Measurements from ENCODE around the gene VPS13D. TPM values are rescaled to one million over a fixed set of nuclear protein-coding genes. Genes with fewer than 3 reads are reported as not detected.

The VPS13D gene
- total and polyA plus RNA-seq, 2 of the 4 experiments (the other 2 are of a cell fraction) = 9.0 to 16.3 TPM

DNA sequence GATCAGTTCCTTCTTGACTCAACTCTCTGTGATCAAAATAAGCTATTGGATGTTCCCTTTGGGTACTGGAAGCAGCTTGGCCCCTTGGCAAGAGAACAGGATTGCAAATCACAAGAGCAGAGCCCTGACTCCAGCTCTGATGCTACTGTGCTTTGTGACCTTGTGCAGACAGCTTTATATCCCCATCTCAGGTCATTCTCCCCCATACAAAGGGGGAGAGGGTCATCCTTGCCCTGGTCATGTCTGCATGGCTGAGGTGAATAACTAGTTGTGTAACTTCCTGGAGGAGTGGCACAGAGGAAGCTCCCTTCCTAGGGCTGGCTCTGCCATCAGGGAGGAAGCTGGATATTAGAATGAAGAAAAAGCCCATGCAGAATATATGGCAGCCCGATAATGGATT is 245.3 kb downstream of the VPS13D start (continued):
- TF ChIP-seq, protein P1, sequence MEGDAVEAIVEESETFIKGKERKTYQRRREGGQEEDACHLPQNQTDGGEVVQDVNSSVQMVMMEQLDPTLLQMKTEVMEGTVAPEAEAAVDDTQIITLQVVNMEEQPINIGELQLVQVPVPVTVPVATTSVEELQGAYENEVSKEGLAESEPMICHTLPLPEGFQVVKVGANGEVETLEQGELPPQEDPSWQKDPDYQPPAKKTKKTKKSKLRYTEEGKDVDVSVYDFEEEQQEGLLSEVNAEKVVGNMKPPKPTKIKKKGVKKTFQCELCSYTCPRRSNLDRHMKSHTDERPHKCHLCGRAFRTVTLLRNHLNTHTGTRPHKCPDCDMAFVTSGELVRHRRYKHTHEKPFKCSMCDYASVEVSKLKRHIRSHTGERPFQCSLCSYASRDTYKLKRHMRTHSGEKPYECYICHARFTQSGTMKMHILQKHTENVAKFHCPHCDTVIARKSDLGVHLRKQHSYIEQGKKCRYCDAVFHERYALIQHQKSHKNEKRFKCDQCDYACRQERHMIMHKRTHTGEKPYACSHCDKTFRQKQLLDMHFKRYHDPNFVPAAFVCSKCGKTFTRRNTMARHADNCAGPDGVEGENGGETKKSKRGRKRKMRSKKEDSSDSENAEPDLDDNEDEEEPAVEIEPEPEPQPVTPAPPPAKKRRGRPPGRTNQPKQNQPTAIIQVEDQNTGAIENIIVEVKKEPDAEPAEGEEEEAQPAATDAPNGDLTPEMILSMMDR (conservative IDR thresholded peaks at IDR 0.05; ENCODE audit: low read depth, low read length) = no peak
- no peak for TF ChIP-seq MAFK (IDR thresholded peaks at IDR 0.05; ENCODE audit: low read depth, low read length)
- no peak for TF ChIP-seq RAD21 (IDR thresholded peaks at IDR 0.05; ENCODE audit: low read length)

DNA sequence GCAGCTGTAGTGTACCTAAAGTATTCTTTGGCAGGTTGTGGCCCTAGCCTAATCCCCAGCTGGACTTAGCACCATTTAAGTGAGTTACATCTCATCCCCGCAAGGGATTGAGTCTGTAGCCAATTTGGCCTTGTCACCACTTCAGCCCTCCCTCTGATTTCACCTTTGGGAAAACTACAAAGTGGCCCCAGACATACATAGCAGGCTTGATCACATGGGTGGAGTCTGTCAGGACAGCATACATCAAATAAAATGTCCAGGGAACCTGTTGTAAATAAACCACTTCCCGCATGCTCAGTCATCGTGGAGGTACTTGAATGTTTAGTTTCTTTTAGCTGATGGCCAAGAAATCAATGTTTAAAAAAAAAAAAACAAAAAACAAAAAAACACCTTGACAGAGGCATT is 245.7 kb downstream of the VPS13D start:
- no peak overlapping the region for H2BK20ac ChIP-seq (ENCODE audit: low read depth, low read length)
- H2BK120ac ChIP-seq (ENCODE audit: low read depth, low read length) = peak overlapping the region; percentile 28; the same call in 1 of the 2 replicates
- no peak overlapping the region for H2BK5ac ChIP-seq (ENCODE audit: low read depth, low read length, poor library complexity, severe bottlenecking)
- no TSS peak for BruUV-seq (replicated peaks)
- H3K36me3 ChIP-seq (ENCODE audit: control insufficient read depth, insufficient read depth, low read length) = no peaks in the 10 kb centered on the region; the same call in 1 of the 2 replicates
- POLR2A ChIA-PET (ENCODE audit: unreplicated experiment) = no interaction called here
- H3K9ac ChIP-seq (ENCODE audit: low read depth, low read length) = no peak overlapping the region
- H3K4ac ChIP-seq (ENCODE audit: low read depth, low read length) = peak overlapping the region; percentile 47
- peaks cover 23% of the 10 kb centered on the region for H3K9me1 ChIP-seq (ENCODE audit: insufficient read depth, low read length)
- H3K27ac ChIP-seq (ENCODE audit: insufficient read depth, low read length) = no peak overlapping the region
- H3K79me1 ChIP-seq (ENCODE audit: low read depth in 1 of 2, low read length in 2 of 2) = peaks cover 13 to 20% of the 10 kb centered on the region in 2 experiments; a peak in 3 of 4 replicates
- peak overlapping the region; percentile 38; the same call in 1 of the 2 replicates for H3K14ac ChIP-seq (replicated peaks; ENCODE audit: low read depth, low read length)
- H4K20me1 ChIP-seq (ENCODE audit: insufficient read depth, low read length) = no peaks in the 10 kb centered on the region
- in situ Hi-C loops (cut with MboI; ENCODE audit: low sequenced_read_pairs) (no loop called here), dilution Hi-C loops (cut with HindIII; ENCODE audit: low sequenced_read_pairs, unreplicated experiment) (no loop called here), intact Hi-C loops (cut with micrococcal nuclease) (no loop called here)
- H2AK5ac ChIP-seq (ENCODE audit: low read depth, low read length) = no peak overlapping the region
- H3K23ac ChIP-seq (ENCODE audit: low read depth, low read length) = 0 out of 2 replicates have a peak overlapping the region, but pooled peaks have one; percentile 19
- TF ChIP-seq, protein P2, sequence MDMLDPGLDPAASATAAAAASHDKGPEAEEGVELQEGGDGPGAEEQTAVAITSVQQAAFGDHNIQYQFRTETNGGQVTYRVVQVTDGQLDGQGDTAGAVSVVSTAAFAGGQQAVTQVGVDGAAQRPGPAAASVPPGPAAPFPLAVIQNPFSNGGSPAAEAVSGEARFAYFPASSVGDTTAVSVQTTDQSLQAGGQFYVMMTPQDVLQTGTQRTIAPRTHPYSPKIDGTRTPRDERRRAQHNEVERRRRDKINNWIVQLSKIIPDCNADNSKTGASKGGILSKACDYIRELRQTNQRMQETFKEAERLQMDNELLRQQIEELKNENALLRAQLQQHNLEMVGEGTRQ (IDR thresholded peaks at IDR 0.05; ENCODE audit: low read depth, low read length) = no peak
- TF ChIP-seq, protein P1 (conservative IDR thresholded peaks at IDR 0.05; ENCODE audit: low read depth, low read length) = no peak
- TF ChIP-seq RCOR1 (IDR thresholded peaks at IDR 0.05; ENCODE audit: insufficient replicate concordance, low read length) = no peak
- TF ChIP-seq POLR2A (IDR thresholded peaks at IDR 0.05; ENCODE audit: low read depth, low read length) = no peak
- TF ChIP-seq CEBPB (IDR thresholded peaks at IDR 0.05; ENCODE audit: low read depth, low read length) = no peak
- no peak for TF ChIP-seq MAZ (IDR thresholded peaks at IDR 0.05; ENCODE audit: borderline replicate concordance, low read depth, low read length)
- H4K5ac ChIP-seq (ENCODE audit: low read depth, low read length) = peak overlapping the region; percentile 45; the same call in 1 of the 2 replicates
- no peak overlapping the region for H2AK9ac ChIP-seq (replicated peaks; ENCODE audit: low read depth, low read length, poor library complexity)
- no CpG with 5 or more reads among the region's 3 CpGs for WGBS, 2 experiments (ENCODE audit: extremely low coverage in 2 of 2, insufficient read length in 1 of 2)
- no peaks in the 10 kb centered on the region for H3K27me3 ChIP-seq (ENCODE audit: control insufficient read depth, insufficient read depth, low read length)
- no peak overlapping the region; the same call in 1 of the 2 replicates for H4K91ac ChIP-seq (ENCODE audit: insufficient read depth, low read depth, low read length)
- CTCF ChIA-PET = interaction anchor here (0.7 kb wide), 1 partner anchor 121 kb away, joined by 3 read pairs; no protein-coding TSS in a partner anchor
- H2AFZ ChIP-seq (replicated peaks; ENCODE audit: low read length, poor library complexity) = no peak overlapping the region
- no peaks in the 10 kb centered on the region for H3K9me3 ChIP-seq (ENCODE audit: control insufficient read depth, insufficient read depth, low read length)
- no peak overlapping the region; the same call in 1 of the 3 replicates for H2BK15ac ChIP-seq (ENCODE audit: low read depth, low read length)
- no peak overlapping the region for H3K56ac ChIP-seq (ENCODE audit: extremely low read depth, insufficient read depth, low read length)
- no peak overlapping the region for H3K4me2 ChIP-seq (ENCODE audit: low read depth, low read length)
- ATAC-seq (ENCODE audit: low read depth) (no peak), DNase-seq (no peak)
- peak overlapping the region; percentile 38 for H3K18ac ChIP-seq (ENCODE audit: low read depth, low read length)
- H3K4me1 ChIP-seq (ENCODE audit: control insufficient read depth, insufficient read depth, low read length) = peaks cover 36% of the 10 kb centered on the region
- no peak overlapping the region for H4K8ac ChIP-seq (ENCODE audit: low read depth in 2 of 2, low read length in 2 of 2)
- H3K4me3 ChIP-seq (ENCODE audit: insufficient read depth, low read depth, low read length) = no peak overlapping the region
